ENCODE results near the gene GRAMD1C. TPM values are rescaled to one million over a fixed set of nuclear protein-coding genes. Genes with fewer than 3 reads are reported as not detected.

The GRAMD1C gene
- total and polyA plus RNA-seq, 2 donors (not counting 1 experiment from before 2014, with no cell fraction given): 0.82 to 7.8 TPM

- H3K4me3 ChIP-seq (replicated peaks in 1 of 4; ENCODE audit: control extremely low read depth in 1 of 4, insufficient read depth in 1 of 4, low read depth in 3 of 4, low read length in 4 of 4): peak overlapping the region in 3 of 4 experiments; percentile 57 to 76 (median 63)
- H3K27ac ChIP-seq (ENCODE audit: insufficient read depth, low read length): no peak overlapping the region
- DNase-seq (ENCODE audit: low read depth in 2 of 2): no peak
- peaks cover 11% of the 10 kb centered on the region for H3K27me3 ChIP-seq (ENCODE audit: control insufficient read depth, insufficient read depth, low read length)
- H2AFZ ChIP-seq (ENCODE audit: low read length): no peak overlapping the region
- H3K4me2 ChIP-seq (ENCODE audit: extremely low read depth, insufficient read depth, low read length): peak overlapping the region; percentile 92
- H3K9me3 ChIP-seq (ENCODE audit: control insufficient read depth, insufficient read depth, low read depth, low read length): no peaks in the 10 kb centered on the region
- H3K36me3 ChIP-seq (ENCODE audit: control insufficient read depth, insufficient read depth, low read length): no peaks in the 10 kb centered on the region
- no peaks in the 10 kb centered on the region for H4K20me1 ChIP-seq (ENCODE audit: control insufficient read depth, extremely low read depth, insufficient read depth, low read length)
- H3K4me1 ChIP-seq (ENCODE audit: control insufficient read depth, extremely low read depth, insufficient read depth, low read length): no peaks in the 10 kb centered on the region
- no peak overlapping the region for H3K9ac ChIP-seq (ENCODE audit: insufficient read depth, low read length)
- TF ChIP-seq CTCF (conservative IDR thresholded peaks at IDR 0.05 in 1 of 2, IDR thresholded peaks at IDR 0.05 in 1 of 2; ENCODE audit: low read depth in 1 of 2, low read length in 2 of 2) (no peak), EZH2 (IDR thresholded peaks at IDR 0.05; ENCODE audit: low read length, missing control alignments) (no peak)
- no peaks in the 10 kb centered on the region for H3K79me2 ChIP-seq (ENCODE audit: control insufficient read depth, insufficient read depth, low read length)
Measured at GRCh38 chr3:113946831-113947230, 108.2 kb downstream of the GRAMD1C start.

GRCh38 chr3:113947372-113948014, 108.9 kb downstream of the GRAMD1C start, which contains the start of gene ZDHHC23:
TSS of gene ZDHHC23 (plus strand) at chr3:113948013. CDS start at chr3:113948803, 790 bp downstream.
- DNase-seq (ENCODE audit: low read depth in 2 of 2): peak; percentile 42 to 60
- no peak within 1 kb of the TSS for H3K9ac ChIP-seq (ENCODE audit: insufficient read depth, low read length)

More at GRCh38 chr3:113947372-113948014, 108.9 kb downstream of the GRAMD1C start, which contains the start of gene ZDHHC23:
- Histone ChIP-seq H4K20me1 (ENCODE audit: control insufficient read depth, extremely low read depth, insufficient read depth, low read length) (no peaks in the 10 kb centered on the region), H3K4me2 (ENCODE audit: extremely low read depth, insufficient read depth, low read length) (peak within 1 kb of the TSS; percentile 92), H3K79me2 (ENCODE audit: control insufficient read depth, insufficient read depth, low read length) (no peaks in the 10 kb centered on the region), H3K27ac (ENCODE audit: insufficient read depth, low read length) (no peak within 1 kb of the TSS), H3K4me1 (ENCODE audit: control insufficient read depth, extremely low read depth, insufficient read depth, low read length) (no peaks in the 10 kb centered on the region), H3K9me3 (ENCODE audit: control insufficient read depth, insufficient read depth, low read depth, low read length) (no peaks in the 10 kb centered on the region), H3K27me3 (ENCODE audit: control insufficient read depth, insufficient read depth, low read length) (peaks cover 11% of the 10 kb centered on the region), H3K4me3 (replicated peaks in 1 of 4; ENCODE audit: control extremely low read depth in 1 of 4, insufficient read depth in 1 of 4, low read depth in 3 of 4, low read length in 4 of 4) (peak within 1 kb of the TSS; percentile 54 to 76 (median 60)), H2AFZ (ENCODE audit: low read length) (peak within 1 kb of the TSS; percentile 79), H3K36me3 (ENCODE audit: control insufficient read depth, insufficient read depth, low read length) (no peaks in the 10 kb centered on the region)
- no peak for TF ChIP-seq CTCF (conservative IDR thresholded peaks at IDR 0.05 in 1 of 2, IDR thresholded peaks at IDR 0.05 in 1 of 2; ENCODE audit: low read depth in 1 of 2, low read length in 2 of 2)
- no peak for TF ChIP-seq EZH2 (IDR thresholded peaks at IDR 0.05; ENCODE audit: low read length, missing control alignments)
